Stomach (tissue), 9 donors: ENCODE results near the gene SLC45A2. TPM values are rescaled to one million over a fixed set of nuclear protein-coding genes. Genes with fewer than 3 reads are reported as not detected.
A peak's percentile ranks its signal among the peaks of the same experiment; 100 is the strongest.

Experiments
- DNase-seq, 2 donors: peaks; one replicate each; pipeline versions ENCODE4 v3.0.0 to v3.0.0-alpha.2; 2013 to 2019
- H3K27ac ChIP-seq, 5 donors: fragments of 200-600 bp in 4 of 5; sonication (generic) in 4 of 5; one replicate each; pipeline ENCODE4 v1.5.1; 2013 to 2019; ENCODE audit warnings: mild to moderate bottlenecking in 1 of 5, moderate library complexity in 1 of 5
- H3K27me3 ChIP-seq, 3 donors: fragments of 200-600 bp; sonication (generic); one replicate each; pipeline ENCODE4 v1.5.1; 2017 to 2019; ENCODE audit warnings: mixed run types in 1 of 3
- H3K36me3 ChIP-seq, 4 donors: fragments of 200-600 bp; sonication (generic); 1 replicate in 3 of 4; 2 replicates in 1 of 4; pipeline ENCODE4 v1.5.1; 2016 to 2019
- H3K4me1 ChIP-seq, 4 donors: fragments of 200-600 bp; sonication (generic); one replicate each; pipeline ENCODE4 v1.5.1; 2016 to 2019
- H3K4me3 ChIP-seq, 4 donors: fragments of 200-600 bp; sonication (generic) in 3 of 4; one replicate each; pipeline ENCODE4 v1.5.1; 2016 to 2019; ENCODE audit warnings: mild to moderate bottlenecking in 1 of 4
- H3K9me3 ChIP-seq, 4 donors: fragments of 200-600 bp; sonication (generic); one replicate each; pipeline ENCODE4 v1.5.1; 2016 to 2019
- CTCF ChIP-seq, 7 experiments: fragments of 450-650 bp in 4 of 7; fragments of 200-600 bp in 3 of 7; sonication (generic) in 3 of 7; IDR thresholded peaks; one replicate each; pipeline ENCODE4 v1.5.1; 2016 to 2019; ENCODE audit warnings: antibody characterized with exemption in 7 of 7, control low read depth in 2 of 7, mild to moderate bottlenecking in 1 of 7
- EP300 ChIP-seq: sonication (generic); formaldehyde crosslinking; IDR thresholded peaks from one replicate; pipeline ENCODE4 v1.6.1; 2017; ENCODE audit warnings: antibody characterized with exemption
- POLR2A ChIP-seq, 4 donors: fragments of 450-650 bp; IDR thresholded peaks; one replicate each; pipeline ENCODE4 v1.6.1; 2016; ENCODE audit warnings: antibody characterized with exemption in 4 of 4, control low read depth in 2 of 4, mild to moderate bottlenecking in 1 of 4, moderate library complexity in 1 of 4
- POLR2AphosphoS5 ChIP-seq, 3 donors: sonication (generic); formaldehyde crosslinking; IDR thresholded peaks; one replicate each; pipeline ENCODE4 v1.6.1; 2016; ENCODE audit warnings: antibody characterized with exemption in 3 of 3
- WGBS, 5 donors: extraction: QIAGEN DNeasy Blood & Tissue Kit in 3 of 5; methylation state at CpG; one replicate each; pipeline versions ENCODE4 v1.1.5 to v1.1.7; 2013 to 2018; 5-methylcytosine and 5-hydroxymethylcytosine counted together
- intact Hi-C: fragments of 100-400 bp; cut with DNase I; formaldehyde crosslinking; loops from one replicate; pipeline ENCODE4 v1.15.1; 2023; ENCODE audit warnings: low total_unique reads
- polyA plus RNA-seq, 3 donors: library from polyadenylated mRNA; stranded (reverse); fragments of 200-250 nt; gene quantifications; one replicate each; pipeline ENCODE4 v1.2.3, GENCODE V29; 2013
- total RNA-seq, 5 donors: library from RNA; depleted of rRNA; stranded (reverse); fragments of >200 nt; gene quantifications; one replicate each; pipeline versions ENCODE4 v1.1.0 to v1.2.3, GENCODE V29; 2014 to 2016
- donor health status: healthy with polysubstance abuse.
- donor health status: Bipolar disorder and iron deficiency.
- donor health status: healthy.

Gene SLC45A2
- total and polyA plus RNA-seq, 8 donors: 0.19 to 0.46 (median 0.20) TPM; not detected in 5

- Histone ChIP-seq H3K36me3 (peaks cover 4 to 38% (median 37%) of the 10 kb centered on the region in 4 donors), H3K4me3 (no peak overlapping the region)
Measured at GRCh38 chr5:34002629-34003328, 18.3 kb upstream of the SLC45A2 start.

DNA sequence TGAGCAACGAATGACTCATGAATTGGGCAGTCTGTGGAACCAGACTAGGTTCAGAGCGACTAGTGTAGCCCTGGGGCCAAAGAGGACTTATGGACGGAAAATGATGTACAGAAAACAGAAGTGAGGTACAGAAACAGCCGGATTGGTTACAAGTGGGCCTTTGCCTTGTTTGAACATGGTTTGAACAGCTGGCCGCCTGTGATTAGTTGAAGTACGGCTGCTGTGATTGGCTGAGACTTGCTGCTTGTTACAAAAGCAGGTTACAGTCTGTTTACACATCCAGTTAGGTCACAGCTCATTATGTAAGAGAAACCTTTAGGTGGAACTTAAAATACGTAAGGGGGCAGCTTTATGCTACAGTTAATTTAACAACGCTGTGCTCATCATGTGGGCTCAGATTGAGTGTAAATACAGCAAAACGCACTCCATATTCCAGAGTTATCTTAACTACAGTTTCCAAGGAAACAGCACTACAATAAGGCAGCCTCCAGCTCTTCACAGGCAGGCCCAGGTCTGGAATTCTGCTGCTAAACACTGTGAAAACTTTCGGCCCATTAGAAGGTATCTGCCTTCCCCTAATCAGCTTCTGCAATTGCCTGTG, 16.8 kb upstream of the SLC45A2 start:
- peak; percentile 78 to 94 for DNase-seq
- no peaks in the 10 kb centered on the region for H3K9me3 ChIP-seq
- no peaks in the 10 kb centered on the region for H3K27me3 ChIP-seq
- intact Hi-C loops: no loop called here
- H3K4me1 ChIP-seq: peaks cover 3 to 40% (median 23%) of the 10 kb centered on the region in 4 donors
- H3K4me3 ChIP-seq: no peak overlapping the region
- peak overlapping the region; percentile 60 to 85 (median 71) for H3K27ac ChIP-seq
- H3K36me3 ChIP-seq: peaks cover 4 to 40% (median 38%) of the 10 kb centered on the region in 4 donors
- TF ChIP-seq CTCF (IDR thresholded peaks at IDR 0.05) (peak in 1 of 7 experiments; percentile 10), EP300 (no peak), POLR2AphosphoS5 (IDR thresholded peaks at IDR 0.05) (peak in 2 of 3 donors; percentile 30 to 51), POLR2A (IDR thresholded peaks at IDR 0.05) (no peak)
- 32 to 47% (median 34%) methylated on average over 10 of the region's 10 CpGs for WGBS, 5 donors

More at GRCh38 chr5:34002629-34003328, 18.3 kb upstream of the SLC45A2 start:
- Histone ChIP-seq H3K9me3 (no peaks in the 10 kb centered on the region), H3K27ac (peak overlapping the region in 3 of 5 donors; percentile 18 to 74 (median 71)), H3K4me1 (peaks cover 12 to 39% (median 30%) of the 10 kb centered on the region in 4 donors), H3K27me3 (no peaks in the 10 kb centered on the region)
- WGBS, 5 donors: 90 to 99% (median 96%) methylated on average over 10 of the region's 10 CpGs
- TF ChIP-seq POLR2A (IDR thresholded peaks at IDR 0.05): no peak
- no peak for TF ChIP-seq EP300
- no peak for TF ChIP-seq CTCF (IDR thresholded peaks at IDR 0.05)
- no peak for TF ChIP-seq POLR2AphosphoS5 (IDR thresholded peaks at IDR 0.05)
- DNase-seq: no peak
- intact Hi-C loops: no loop called here

DNA sequence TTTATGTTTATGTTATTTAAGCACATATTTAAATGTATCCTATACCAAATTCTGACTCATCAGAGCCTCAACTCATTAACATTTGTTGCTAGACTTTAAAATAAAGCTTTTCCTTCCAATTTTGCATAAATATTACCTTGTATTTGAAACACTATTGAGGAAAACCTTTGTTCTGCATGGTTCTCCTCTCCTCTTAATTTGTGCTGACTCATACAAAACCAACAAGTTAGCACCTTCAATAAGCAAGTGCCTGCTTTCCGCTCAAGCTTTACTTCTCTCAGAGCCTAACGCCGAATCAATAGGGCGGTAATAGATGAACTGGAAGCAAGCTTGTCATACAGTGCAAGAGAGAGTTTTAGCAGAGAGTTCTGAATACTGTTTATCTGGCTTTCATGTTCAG, 15.5 kb upstream of the SLC45A2 start:
- TF ChIP-seq POLR2A (IDR thresholded peaks at IDR 0.05) (no peak), POLR2AphosphoS5 (IDR thresholded peaks at IDR 0.05) (no peak), CTCF (IDR thresholded peaks at IDR 0.05) (no peak), EP300 (no peak)
- Histone ChIP-seq H3K4me1 (peaks cover 3 to 32% (median 16%) of the 10 kb centered on the region in 4 donors), H3K4me3 (no peak overlapping the region), H3K27ac (peak overlapping the region in 1 of 5 donors; percentile 71), H3K36me3 (peaks cover 4 to 50% (median 37%) of the 10 kb centered on the region in 4 donors), H3K27me3 (no peaks in the 10 kb centered on the region), H3K9me3 (no peaks in the 10 kb centered on the region)
- intact Hi-C loops: no loop called here
- 93 to 95% (median 94%) methylated on average over 4 of the region's 4 CpGs for WGBS, 5 donors
- DNase-seq: no peak

DNA sequence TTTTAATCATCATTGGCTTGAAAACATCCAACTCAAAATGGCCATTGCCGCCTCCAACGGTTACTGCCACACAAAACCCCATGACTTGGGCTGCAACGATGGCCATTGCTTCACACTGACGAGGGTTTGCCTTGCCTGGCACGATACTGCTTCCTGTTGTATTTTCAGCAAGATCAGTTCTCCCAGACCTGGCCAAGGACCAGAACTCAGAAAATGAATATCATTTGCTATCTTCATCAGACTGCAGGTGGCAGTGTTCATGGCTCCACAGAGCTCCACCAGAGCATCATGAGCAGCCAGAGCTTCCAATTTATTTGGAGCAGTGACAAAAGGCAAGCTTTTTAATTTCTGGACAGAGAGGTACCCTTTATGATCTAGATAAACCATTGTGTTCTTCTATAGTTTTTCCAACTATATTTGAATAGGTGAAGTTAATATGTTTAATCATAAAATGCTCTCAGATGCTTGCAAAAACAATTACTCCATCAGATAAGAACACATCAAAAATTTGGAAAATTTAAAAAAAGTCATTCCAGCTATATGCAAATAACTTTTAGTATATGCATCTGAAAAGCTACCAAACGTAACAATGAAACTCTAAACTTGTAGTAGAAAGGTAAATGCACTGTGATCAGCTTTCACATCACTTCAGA, 13.0 kb upstream of the SLC45A2 start:
- H3K4me1 ChIP-seq: peaks cover 3 to 32% (median 15%) of the 10 kb centered on the region in 4 donors
- DNase-seq: peak; percentile 69 to 87
- peak overlapping the region in 1 of 5 donors; percentile 34 for H3K27ac ChIP-seq
- peaks cover 0 to 39% (median 33%) of the 10 kb centered on the region in 4 donors for H3K36me3 ChIP-seq
- TF ChIP-seq POLR2A (IDR thresholded peaks at IDR 0.05) (no peak), POLR2AphosphoS5 (IDR thresholded peaks at IDR 0.05) (peak in 2 of 3 donors; percentile 57 to 58), EP300 (no peak), CTCF (IDR thresholded peaks at IDR 0.05) (peak in 5 of 7 experiments; percentile 38 to 66 (median 52))
- no peak overlapping the region for H3K4me3 ChIP-seq
- no peaks in the 10 kb centered on the region for H3K9me3 ChIP-seq
- intact Hi-C loops: no loop called here
- H3K27me3 ChIP-seq: no peaks in the 10 kb centered on the region
- 32 to 37% (median 34%) methylated on average over 6 of the region's 6 CpGs for WGBS, 5 donors
